ENCODE measurements around the gene GRM4. TPM values are rescaled to one million over a fixed set of nuclear protein-coding genes. Genes with fewer than 3 reads are reported as not detected.

Gene GRM4
- total RNA-seq, 1 experiment from 2014 or later: not detected

- Mint-ChIP-seq H3K27ac (ENCODE audit: low read depth, unreplicated experiment) (no peak overlapping the region), H3K27me3 (ENCODE audit: insufficient read depth, unreplicated experiment) (peaks cover 24% of the 10 kb centered on the region), H3K9me3 (ENCODE audit: unreplicated experiment) (no peaks in the 10 kb centered on the region), H3K4me1 (ENCODE audit: insufficient read depth, unreplicated experiment) (no peaks in the 10 kb centered on the region), H3K4me3 (ENCODE audit: unreplicated experiment) (no peak overlapping the region), H3K36me3 (ENCODE audit: insufficient read depth, unreplicated experiment) (no peaks in the 10 kb centered on the region)
- CTCF ChIA-PET: interaction anchor here (0.6 to 4.1 kb wide), 25 partner anchors 9 to 1309 kb away, joined by 3 to 28 read pairs (median 3); no protein-coding TSS in a partner anchor
- no TSS peak for BruUV-seq (replicated peaks)
- intact Hi-C loops (cut with micrococcal nuclease): loop anchor here (1.0 to 5.0 kb wide), 5 partner anchors 175 to 283 kb away; partner anchors contain the start of gene LEMD2
- peak; percentile 85 for TF ChIP-seq CTCF (IDR thresholded peaks at IDR 0.05; ENCODE audit: unreplicated experiment)
- DNase-seq (ENCODE audit: unreplicated experiment): peak; percentile 47
- POLR2A ChIA-PET: interaction anchor here (0.7 to 1.9 kb wide), 3 partner anchors 40 to 257 kb away, joined by 4 to 11 read pairs (median 4); no protein-coding TSS in a partner anchor
Measured at GRCh38 chr6:34027445-34027936, 118.4 kb downstream of the GRM4 start.

DNA sequence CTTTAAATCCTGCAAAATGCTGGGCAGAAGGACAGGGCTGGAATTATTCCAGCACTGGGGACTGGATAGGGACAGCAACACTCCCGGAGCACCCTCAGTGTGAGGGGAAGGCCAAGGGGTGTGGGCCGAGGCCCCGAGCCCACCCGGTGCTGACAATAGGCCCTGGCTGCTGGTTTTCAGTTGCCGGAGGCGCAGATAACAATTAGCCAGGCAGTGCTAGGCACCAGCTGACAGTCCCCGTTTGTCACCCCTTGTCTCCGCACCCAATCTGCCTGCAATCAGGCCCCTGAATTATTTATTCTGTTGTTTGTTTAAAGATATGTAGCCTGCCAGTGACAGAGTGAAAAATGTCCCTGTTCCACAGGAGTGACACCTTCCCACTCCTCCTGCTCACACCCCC lies 120.0 kb downstream of the GRM4 start:
- POLR2A ChIA-PET: no interaction called here
- CTCF ChIA-PET: interaction anchor here (0.7 to 1.4 kb wide), 4 partner anchors 126 to 263 kb away, joined by 3 to 5 read pairs (median 4); no protein-coding TSS in a partner anchor

GRCh38 chr6:34025112-34025807 lies 120.6 kb downstream of the GRM4 start:
- H3K4me3 Mint-ChIP-seq (ENCODE audit: unreplicated experiment): no peak overlapping the region
- CTCF ChIA-PET: interaction anchor here (0.6 to 1.4 kb wide), 7 partner anchors 9 to 521 kb away, joined by 3 to 8 read pairs (median 4); no protein-coding TSS in a partner anchor
- POLR2A ChIA-PET: no interaction called here

More for the DNA sequence above, 120.0 kb downstream of the GRM4 start:
- no peak for TF ChIP-seq CTCF (IDR thresholded peaks at IDR 0.05; ENCODE audit: unreplicated experiment)
- DNase-seq (ENCODE audit: unreplicated experiment): no peak
- Mint-ChIP-seq H3K4me1 (ENCODE audit: insufficient read depth, unreplicated experiment) (peaks cover 6% of the 10 kb centered on the region), H3K4me3 (ENCODE audit: unreplicated experiment) (no peak overlapping the region), H3K9me3 (ENCODE audit: unreplicated experiment) (no peaks in the 10 kb centered on the region), H3K27ac (ENCODE audit: low read depth, unreplicated experiment) (no peak overlapping the region), H3K36me3 (ENCODE audit: insufficient read depth, unreplicated experiment) (no peaks in the 10 kb centered on the region), H3K27me3 (ENCODE audit: insufficient read depth, unreplicated experiment) (peaks cover 40% of the 10 kb centered on the region)
- intact Hi-C loops (cut with micrococcal nuclease): loop anchor here (5.0 kb wide), 1 partner anchor 239 kb away; the partner anchor contains the start of gene LEMD2
- BruUV-seq (replicated peaks): no TSS peak

More at GRCh38 chr6:34025112-34025807, 120.6 kb downstream of the GRM4 start:
- intact Hi-C loops (cut with micrococcal nuclease): loop anchor here (5.0 kb wide), 1 partner anchor 238 kb away; the partner anchor contains the start of gene LEMD2
- TF ChIP-seq CTCF (IDR thresholded peaks at IDR 0.05; ENCODE audit: unreplicated experiment): no peak
- Mint-ChIP-seq H3K27ac (ENCODE audit: low read depth, unreplicated experiment) (no peak overlapping the region), H3K27me3 (ENCODE audit: insufficient read depth, unreplicated experiment) (peaks cover 43% of the 10 kb centered on the region), H3K36me3 (ENCODE audit: insufficient read depth, unreplicated experiment) (no peaks in the 10 kb centered on the region), H3K9me3 (ENCODE audit: unreplicated experiment) (no peaks in the 10 kb centered on the region), H3K4me1 (ENCODE audit: insufficient read depth, unreplicated experiment) (peaks cover 6% of the 10 kb centered on the region)
- no peak for DNase-seq (ENCODE audit: unreplicated experiment)
- no TSS peak for BruUV-seq (replicated peaks)

All from MCF 10A (cell line).